Adrenal gland (tissue), 12 donors: ENCODE data around the gene CHN2. TPM values are rescaled to one million over a fixed set of nuclear protein-coding genes. Genes with fewer than 3 reads are reported as not detected.
A peak's percentile ranks its signal among the peaks of the same experiment; 100 is the strongest.

Experiments used
- DNase-seq, 7 donors: peaks; one replicate each; pipeline ENCODE4 v3.0.0-alpha.2; 2019 to 2020
- H3K27ac ChIP-seq, 5 donors: fragments of 200-600 bp; sonication (generic) in 4 of 5; 1 replicate in 3 of 5; 2 replicates in 2 of 5; pipeline versions ENCODE4 v1.5.1 to v1.8.0; 2016 to 2020; ENCODE audit warnings: mild to moderate bottlenecking in 1 of 5
- H3K27me3 ChIP-seq: fragments of 200-600 bp; 2 replicates; pipeline ENCODE4 v1.8.0; 2021
- H3K36me3 ChIP-seq, 2 donors: fragments of 200-600 bp; replicated peaks in 1 of 2; 1 replicate in 1 of 2; 2 replicates in 1 of 2; pipeline versions ENCODE4 v1.5.1 to v1.8.0; 2018 to 2022
- H3K4me1 ChIP-seq, 2 donors: fragments of 200-600 bp; replicated peaks in 1 of 2; 1 replicate in 1 of 2; 2 replicates in 1 of 2; pipeline versions ENCODE4 v1.5.1 to v1.8.0; 2018 to 2021
- H3K4me3 ChIP-seq, 4 donors: fragments of 200-600 bp; sonication (generic) in 3 of 4; one replicate each; pipeline ENCODE4 v1.5.1; 2016 to 2018
- H3K9me3 ChIP-seq, 3 donors: fragments of 200-600 bp; sonication (generic) in 1 of 3; replicated peaks in 1 of 3; 1 replicate in 2 of 3; 2 replicates in 1 of 3; pipeline versions ENCODE4 v1.5.1 to v1.8.0; 2016 to 2021
- CTCF ChIP-seq, 6 experiments: fragments of 450-650 bp in 4 of 6; fragments of 200-600 bp in 2 of 6; sonication (generic) in 1 of 6; IDR thresholded peaks; 1 replicate in 5 of 6; 2 replicates in 1 of 6; pipeline versions ENCODE4 v1.5.1 to v1.8.0; 2016 to 2021; ENCODE audit warnings: antibody characterized with exemption in 6 of 6, mild to moderate bottlenecking in 2 of 6, moderate library complexity in 1 of 6
- POLR2A ChIP-seq, 2 donors: fragments of 450-650 bp; IDR thresholded peaks; one replicate each; pipeline ENCODE4 v1.6.1; 2017; ENCODE audit warnings: antibody characterized with exemption in 2 of 2, mild to moderate bottlenecking in 2 of 2, moderate library complexity in 1 of 2
- WGBS, 4 donors: extraction: QIAGEN DNeasy Blood & Tissue Kit in 2 of 4; methylation state at CpG; one replicate each; pipeline versions ENCODE4 v1.1.5 to v1.1.7; 2013 to 2017; 5-methylcytosine and 5-hydroxymethylcytosine counted together
- intact Hi-C, 2 donors: fragments of 100-400 bp; cut with DNase I; formaldehyde crosslinking; loops; one replicate each; pipeline versions ENCODE4 v1.14.1 to v1.15.0; 2022 to 2023
- polyA plus RNA-seq, 3 donors: library from polyadenylated mRNA; stranded (reverse); fragments of 200-250 nt in 2 of 3; fragments of 350-450 nt in 1 of 3; fragmentation: Illumina TruSeq in 1 of 3; extraction: RNeasy Lipid Tissue Mini Kit (QIAGEN cat#74804) in 1 of 3; gene quantifications; one replicate each; pipeline ENCODE4 v1.2.3, GENCODE V29; 2013 to 2014
- total RNA-seq, 9 donors: library from RNA; depleted of rRNA in 4 of 9; stranded (reverse); fragments of >200 nt in 4 of 9; fragments of 120-200 nt in 1 of 9; fragmentation: NEBNext Ultra II Directional in 1 of 9; extraction: Animal tissue kit (Norgen Biotek cat#: 25700) in 1 of 9; gene quantifications; one replicate each; pipeline versions ENCODE4 v1.1.0 to v1.2.4, GENCODE V29; 2013 to 2023
- donor health status: healthy with polysubstance abuse.
- donor health status: Bipolar disorder and iron deficiency.
- donor health status: DM: yes; HTN: yes; CAD: no.
- donor health status: DM: no; HTN: no; CAD: no.
- donor health status: DM: no; HTN: no; CAD: no.
- donor health status: DM: yes; HTN: yes; CAD: no.

CHN2 gene
- total and polyA plus RNA-seq, 12 donors, result 2.7 to 35.4 (median 11.5) TPM

- Histone ChIP-seq H3K4me1 (peaks cover 0 to 8% of the 10 kb centered on the region in 2 donors), H3K36me3 (no peaks in the 10 kb centered on the region), H3K4me3 (no peak overlapping the region), H3K27me3 (no peaks in the 10 kb centered on the region), H3K27ac (no peak overlapping the region), H3K9me3 (no peaks in the 10 kb centered on the region)
- WGBS, 4 donors, result 36 to 44% (median 42%) methylated on average over 3 of the region's 3 CpGs
- intact Hi-C loops, result no loop called here
- no peak for TF ChIP-seq POLR2A (IDR thresholded peaks at IDR 0.05)
- no peak for TF ChIP-seq CTCF (IDR thresholded peaks at IDR 0.05)
- no peak for DNase-seq
These were observed 120.7 kb downstream of the CHN2 start for GRCh38 chr7:29315122-29315891.

GRCh38 chr7:29315892-29316270 is 121.3 kb downstream of the CHN2 start:
- no peak for DNase-seq
- intact Hi-C loops, result no loop called here
- Histone ChIP-seq H3K4me1 (peaks cover 0 to 13% of the 10 kb centered on the region in 2 donors), H3K27ac (no peak overlapping the region), H3K36me3 (no peaks in the 10 kb centered on the region), H3K4me3 (no peak overlapping the region), H3K27me3 (no peaks in the 10 kb centered on the region), H3K9me3 (no peaks in the 10 kb centered on the region)
- TF ChIP-seq POLR2A (IDR thresholded peaks at IDR 0.05) (no peak), CTCF (IDR thresholded peaks at IDR 0.05) (no peak)
- WGBS, 4 donors, result 90 to 100% (median 96%) methylated on average over 2 of the region's 2 CpGs

DNA sequence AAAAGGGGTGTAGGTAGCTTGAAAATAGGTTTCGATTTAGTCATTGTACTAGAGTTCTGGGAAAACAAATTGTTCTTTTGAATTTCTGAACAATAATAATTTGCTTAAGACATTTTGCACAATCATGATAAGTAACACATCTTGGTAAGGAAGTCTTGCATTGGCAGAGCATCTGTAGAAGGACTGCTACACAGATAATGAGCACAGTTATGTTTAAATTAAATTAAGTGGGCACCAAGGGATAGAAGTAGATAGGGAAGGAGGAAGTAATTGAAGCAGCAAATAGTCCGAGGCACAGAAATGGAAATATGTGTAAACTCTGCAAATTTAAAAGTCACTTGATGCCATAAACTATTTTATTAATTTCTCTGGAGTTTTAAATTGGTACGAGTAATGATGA is 122.4 kb downstream of the CHN2 start:
- Histone ChIP-seq H3K9me3 (no peaks in the 10 kb centered on the region), H3K27me3 (no peaks in the 10 kb centered on the region), H3K36me3 (no peaks in the 10 kb centered on the region), H3K4me3 (no peak overlapping the region), H3K4me1 (peaks cover 0 to 13% of the 10 kb centered on the region in 2 donors), H3K27ac (no peak overlapping the region)
- intact Hi-C loops, result no loop called here
- DNase-seq, result no peak
- TF ChIP-seq POLR2A (IDR thresholded peaks at IDR 0.05) (no peak), CTCF (IDR thresholded peaks at IDR 0.05) (no peak)
- 69 to 81% (median 71%) methylated on average over 3 of the region's 3 CpGs for WGBS, 4 donors

- TF ChIP-seq POLR2A (IDR thresholded peaks at IDR 0.05), result no peak
- TF ChIP-seq CTCF (IDR thresholded peaks at IDR 0.05), result no peak
- H3K9me3 ChIP-seq, result no peaks in the 10 kb centered on the region
- intact Hi-C loops, result no loop called here
- H3K4me1 ChIP-seq, result peaks cover 0 to 13% of the 10 kb centered on the region in 2 donors
- DNase-seq, result no peak
- no peak overlapping the region for H3K4me3 ChIP-seq
- no peaks in the 10 kb centered on the region for H3K36me3 ChIP-seq
- H3K27me3 ChIP-seq, result no peaks in the 10 kb centered on the region
- 82 to 83% (median 82%) methylated on average over 9 of the region's 9 CpGs for WGBS, 4 donors
- H3K27ac ChIP-seq, result peak overlapping the region in 1 of 5 donors; percentile 25
These were observed 124.5 kb downstream of the CHN2 start for GRCh38 chr7:29318853-29319718.
